GM12878 (cell line): Measurements from ENCODE around the gene CDKN2AIPNL. TPM values are rescaled to one million over a fixed set of nuclear protein-coding genes. Genes with fewer than 3 reads are reported as not detected.

Source experiments
- BCL11A ChIP-seq: IDR thresholded peaks from 2 replicates; pipeline ENCODE4 v1.6.1; 2011; ENCODE audit warnings: low read depth, low read length
- EP300 ChIP-seq, 2 experiments: fragments of 150-350 bp in 1 of 2; IDR thresholded peaks; 2 replicates each; pipeline ENCODE4 v1.6.1; 2011 to 2012; ENCODE audit warnings: low read depth in 2 of 2, low read length in 2 of 2, borderline replicate concordance in 1 of 2, improper control_type of control experiment in 1 of 2, inconsistent platforms in 1 of 2; ENCODE audit not compliant: control insufficient read depth in 1 of 2
- NR2C2 ChIP-seq: IDR thresholded peaks from 2 replicates; pipeline ENCODE4 v1.6.1; 2011; ENCODE audit warnings: borderline replicate concordance, low read depth; ENCODE audit not compliant: control insufficient read depth, insufficient read length
- SPI1 ChIP-seq: IDR thresholded peaks from 2 replicates; pipeline ENCODE4 v1.6.1; 2011; ENCODE audit warnings: low read depth, mild to moderate bottlenecking, low read length, moderate library complexity, borderline replicate concordance; ENCODE audit not compliant: insufficient read depth
- STAT3 ChIP-seq: IDR thresholded peaks from 2 replicates; pipeline ENCODE4 v1.6.1; 2011; ENCODE audit warnings: low read depth, low read length, improper control_type of control experiment
- polyA plus RNA-seq, 11 experiments: library from polyadenylated mRNA; depleted of rRNA in 4 of 11; unstranded in 6 of 11; stranded (reverse) in 5 of 11; fragments of >200 nt; fragmentation: Nextera tagmentation in 4 of 11; fragmentation: Illumina TruSeq in 1 of 11; extraction: Ambion mirVana in 4 of 11; extraction: Trizol in 1 of 11; gene quantifications; 1 replicate in 1 of 11; 2 replicates in 10 of 11; pipeline versions ENCODE4 v1.2.1 to v1.2.3, GENCODE V29; 2011 to 2016; ENCODE audit warnings: inconsistent platforms in 2 of 11, missing spikeins in 2 of 11, low read depth in 1 of 11
- total RNA-seq, 4 experiments: library from RNA; depleted of rRNA in 3 of 4; stranded (reverse); fragments of >200 nt in 3 of 4; fragmentation: Illumina TruSeq in 1 of 4; extraction: Trizol in 1 of 4; gene quantifications; 2 replicates each; pipeline versions ENCODE4 v1.2.1 to v1.2.3, GENCODE V29; 2013 to 2021
- TF ChIP-seq, protein P1 (sequence below): IDR thresholded peaks from 2 replicates; pipeline ENCODE4 v1.6.1; 2011; ENCODE audit warnings: borderline replicate concordance, low read depth, mild to moderate bottlenecking, moderate library complexity, low read length; ENCODE audit not compliant: insufficient read depth, poor library complexity, severe bottlenecking
- TF ChIP-seq, protein P2 (sequence below): fragments of 150-350 bp; IDR thresholded peaks from 2 replicates; pipeline ENCODE4 v1.6.1; 2014; ENCODE audit warnings: mild to moderate bottlenecking, low read depth, low read length
- TF ChIP-seq, protein P3 (sequence below), 3 experiments: IDR thresholded peaks in 2 of 3; conservative IDR thresholded peaks in 1 of 3; 2 replicates each; pipeline ENCODE4 v1.5.1; 2011; ENCODE audit warnings: low read depth in 3 of 3, low read length in 3 of 3, mild to moderate bottlenecking in 3 of 3, control low read depth in 2 of 3, moderate library complexity in 2 of 3, inconsistent platforms in 1 of 3, mixed read lengths in 1 of 3; ENCODE audit not compliant: control insufficient read depth in 2 of 3, insufficient read depth in 1 of 3; ENCODE audit errors: extremely low read depth in 1 of 3
- TF ChIP-seq, protein P4 (sequence below): IDR thresholded peaks from 2 replicates; pipeline ENCODE4 v1.6.1; 2011; ENCODE audit warnings: borderline replicate concordance, low read depth, mild to moderate bottlenecking, moderate library complexity, mixed read lengths, low read length; ENCODE audit not compliant: insufficient read depth; ENCODE audit errors: extremely low read length

CDKN2AIPNL gene
- total and polyA plus RNA-seq, 10 of the 15 experiments (the other 5 are each of a cell fraction or from before 2014, with no cell fraction given) = 23.5 to 72.0 (median 36.6) TPM

DNA sequence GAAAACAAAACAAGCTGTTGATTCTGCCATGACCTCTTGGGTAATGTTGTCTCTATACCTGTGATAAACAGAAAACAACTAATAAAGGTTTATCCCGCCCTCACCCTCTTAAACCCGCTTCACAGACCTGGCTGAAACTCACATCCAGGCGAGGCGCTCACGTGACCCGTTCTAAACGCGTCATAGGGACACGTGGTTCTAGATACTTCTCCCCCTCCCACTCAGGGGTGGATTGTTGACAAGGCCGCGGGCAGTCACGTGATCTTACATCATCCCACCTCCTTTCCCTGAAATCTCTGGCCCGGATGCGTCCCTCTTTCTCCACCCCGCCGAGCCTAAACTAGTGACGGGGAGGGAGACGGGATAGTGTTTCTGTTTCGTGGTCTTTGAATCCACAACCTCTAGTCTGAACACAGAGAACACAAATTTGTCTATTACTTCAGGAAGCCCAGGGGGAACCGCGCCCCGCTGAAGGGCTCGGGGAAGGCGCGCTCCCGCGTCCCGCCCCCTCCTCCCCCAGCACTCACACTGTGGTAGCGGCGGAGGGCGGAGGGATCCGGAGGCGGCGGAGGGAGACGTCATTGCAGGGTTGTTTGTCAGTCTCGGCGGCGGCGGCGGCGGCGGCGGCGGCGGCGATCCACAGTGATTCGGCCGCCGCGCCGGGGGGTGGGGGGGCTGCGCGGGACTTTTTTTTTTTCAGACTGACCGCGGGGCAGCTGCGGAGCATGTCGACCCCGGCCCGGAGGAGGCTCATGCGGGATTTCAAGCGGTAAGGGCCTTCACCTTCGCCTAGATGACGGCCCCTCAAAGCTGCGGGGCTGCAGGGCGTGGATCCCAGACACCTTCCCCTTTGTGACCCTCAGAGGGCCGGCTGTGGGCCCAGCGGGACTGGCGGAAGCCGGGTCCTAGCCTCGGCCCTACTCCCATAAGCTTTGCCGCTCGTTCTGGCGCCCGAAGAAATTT is 40.5 kb downstream of the CDKN2AIPNL start, which contains the start of gene UBE2B (continued):
- TF ChIP-seq, protein P1, sequence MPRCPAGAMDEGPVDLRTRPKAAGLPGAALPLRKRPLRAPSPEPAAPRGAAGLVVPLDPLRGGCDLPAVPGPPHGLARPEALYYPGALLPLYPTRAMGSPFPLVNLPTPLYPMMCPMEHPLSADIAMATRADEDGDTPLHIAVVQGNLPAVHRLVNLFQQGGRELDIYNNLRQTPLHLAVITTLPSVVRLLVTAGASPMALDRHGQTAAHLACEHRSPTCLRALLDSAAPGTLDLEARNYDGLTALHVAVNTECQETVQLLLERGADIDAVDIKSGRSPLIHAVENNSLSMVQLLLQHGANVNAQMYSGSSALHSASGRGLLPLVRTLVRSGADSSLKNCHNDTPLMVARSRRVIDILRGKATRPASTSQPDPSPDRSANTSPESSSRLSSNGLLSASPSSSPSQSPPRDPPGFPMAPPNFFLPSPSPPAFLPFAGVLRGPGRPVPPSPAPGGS = no peak
- TF ChIP-seq SPI1 (no peak), BCL11A (no peak), EP300 (IDR thresholded peaks at IDR 0.05; ENCODE audit: borderline replicate concordance in 1 of 2, control insufficient read depth in 1 of 2, low read depth in 2 of 2, low read length in 2 of 2) (peak in 1 of 2 experiments; percentile 73), NR2C2 (no peak), STAT3 (no peak)
- TF ChIP-seq, protein P2, sequence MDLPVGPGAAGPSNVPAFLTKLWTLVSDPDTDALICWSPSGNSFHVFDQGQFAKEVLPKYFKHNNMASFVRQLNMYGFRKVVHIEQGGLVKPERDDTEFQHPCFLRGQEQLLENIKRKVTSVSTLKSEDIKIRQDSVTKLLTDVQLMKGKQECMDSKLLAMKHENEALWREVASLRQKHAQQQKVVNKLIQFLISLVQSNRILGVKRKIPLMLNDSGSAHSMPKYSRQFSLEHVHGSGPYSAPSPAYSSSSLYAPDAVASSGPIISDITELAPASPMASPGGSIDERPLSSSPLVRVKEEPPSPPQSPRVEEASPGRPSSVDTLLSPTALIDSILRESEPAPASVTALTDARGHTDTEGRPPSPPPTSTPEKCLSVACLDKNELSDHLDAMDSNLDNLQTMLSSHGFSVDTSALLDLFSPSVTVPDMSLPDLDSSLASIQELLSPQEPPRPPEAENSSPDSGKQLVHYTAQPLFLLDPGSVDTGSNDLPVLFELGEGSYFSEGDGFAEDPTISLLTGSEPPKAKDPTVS = peak; percentile 77
- TF ChIP-seq, protein P3, sequence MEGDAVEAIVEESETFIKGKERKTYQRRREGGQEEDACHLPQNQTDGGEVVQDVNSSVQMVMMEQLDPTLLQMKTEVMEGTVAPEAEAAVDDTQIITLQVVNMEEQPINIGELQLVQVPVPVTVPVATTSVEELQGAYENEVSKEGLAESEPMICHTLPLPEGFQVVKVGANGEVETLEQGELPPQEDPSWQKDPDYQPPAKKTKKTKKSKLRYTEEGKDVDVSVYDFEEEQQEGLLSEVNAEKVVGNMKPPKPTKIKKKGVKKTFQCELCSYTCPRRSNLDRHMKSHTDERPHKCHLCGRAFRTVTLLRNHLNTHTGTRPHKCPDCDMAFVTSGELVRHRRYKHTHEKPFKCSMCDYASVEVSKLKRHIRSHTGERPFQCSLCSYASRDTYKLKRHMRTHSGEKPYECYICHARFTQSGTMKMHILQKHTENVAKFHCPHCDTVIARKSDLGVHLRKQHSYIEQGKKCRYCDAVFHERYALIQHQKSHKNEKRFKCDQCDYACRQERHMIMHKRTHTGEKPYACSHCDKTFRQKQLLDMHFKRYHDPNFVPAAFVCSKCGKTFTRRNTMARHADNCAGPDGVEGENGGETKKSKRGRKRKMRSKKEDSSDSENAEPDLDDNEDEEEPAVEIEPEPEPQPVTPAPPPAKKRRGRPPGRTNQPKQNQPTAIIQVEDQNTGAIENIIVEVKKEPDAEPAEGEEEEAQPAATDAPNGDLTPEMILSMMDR (IDR thresholded peaks at IDR 0.05 in 2 of 3, conservative IDR thresholded peaks at IDR 0.05 in 1 of 3; ENCODE audit: control insufficient read depth in 2 of 3, extremely low read depth in 1 of 3, insufficient read depth in 1 of 3, low read depth in 3 of 3, low read length in 3 of 3) = no peak
- TF ChIP-seq, protein P4, sequence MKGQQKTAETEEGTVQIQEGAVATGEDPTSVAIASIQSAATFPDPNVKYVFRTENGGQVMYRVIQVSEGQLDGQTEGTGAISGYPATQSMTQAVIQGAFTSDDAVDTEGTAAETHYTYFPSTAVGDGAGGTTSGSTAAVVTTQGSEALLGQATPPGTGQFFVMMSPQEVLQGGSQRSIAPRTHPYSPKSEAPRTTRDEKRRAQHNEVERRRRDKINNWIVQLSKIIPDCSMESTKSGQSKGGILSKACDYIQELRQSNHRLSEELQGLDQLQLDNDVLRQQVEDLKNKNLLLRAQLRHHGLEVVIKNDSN = peak; percentile 97
